ENCODE results near the gene PGBD1. TPM values are rescaled to one million over a fixed set of nuclear protein-coding genes. Genes with fewer than 3 reads are reported as not detected.
A peak's percentile ranks its signal among the peaks of the same experiment; 100 is the strongest.

PGBD1 gene
- polyA plus RNA-seq, 4 donors = 9.6 to 12.3 (median 10.8) TPM

- DNase-seq (ENCODE audit: low read depth in 4 of 4, low spot score in 3 of 4) = peak in 1 of 4 donors; percentile 11
Measured at GRCh38 chr6:28334286-28335039, 53.1 kb downstream of the PGBD1 start.

- peak in 1 of 4 donors; percentile 10 for DNase-seq (ENCODE audit: low read depth in 4 of 4, low spot score in 3 of 4)
Measured at GRCh38 chr6:28335040-28335563, 53.7 kb downstream of the PGBD1 start.

DNA sequence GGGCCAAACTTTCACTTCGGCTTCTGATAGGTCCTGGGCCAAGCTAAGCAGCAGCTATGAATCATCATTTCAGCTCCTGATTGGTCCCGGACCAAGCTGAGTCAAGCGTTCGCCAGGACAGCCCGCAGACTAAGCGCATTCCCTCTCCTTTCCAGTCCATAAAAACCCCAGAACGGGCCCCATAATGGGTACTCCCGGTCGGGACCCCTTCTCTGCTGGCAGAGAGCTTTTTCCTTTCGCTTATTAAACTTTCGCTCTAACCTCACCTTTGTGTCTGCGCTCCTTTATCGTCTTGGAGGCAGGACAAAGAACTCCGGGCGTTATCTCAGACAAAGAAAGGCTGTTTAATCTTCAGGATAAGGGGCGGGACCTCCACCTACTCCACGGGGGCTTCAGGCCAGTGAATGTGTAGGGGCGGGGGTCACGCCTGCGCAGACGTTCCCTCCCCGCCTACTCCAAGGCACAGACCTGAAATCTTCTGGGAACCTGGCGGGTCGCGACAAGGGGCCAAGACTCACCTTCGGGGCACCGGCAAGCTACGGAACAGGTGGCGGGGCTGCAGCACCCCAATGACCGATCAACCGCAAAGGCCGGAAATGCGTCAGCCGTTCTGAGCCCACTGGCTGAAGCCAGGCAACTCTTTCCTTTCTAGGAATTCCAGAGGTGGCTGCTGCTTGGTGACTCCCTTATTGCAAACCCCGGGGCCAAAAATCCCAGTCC lies 54.4 kb downstream of the PGBD1 start, which contains the start of gene ZSCAN31:
TSS of gene ZSCAN31 (minus strand) at position 585 of the 720 bp plus-strand sequence. CDS start 6,465 bp downstream, outside the sequence.
- peak; percentile 95 to 99 (median 96) for DNase-seq (ENCODE audit: low read depth in 4 of 4, low spot score in 3 of 4)

DNA sequence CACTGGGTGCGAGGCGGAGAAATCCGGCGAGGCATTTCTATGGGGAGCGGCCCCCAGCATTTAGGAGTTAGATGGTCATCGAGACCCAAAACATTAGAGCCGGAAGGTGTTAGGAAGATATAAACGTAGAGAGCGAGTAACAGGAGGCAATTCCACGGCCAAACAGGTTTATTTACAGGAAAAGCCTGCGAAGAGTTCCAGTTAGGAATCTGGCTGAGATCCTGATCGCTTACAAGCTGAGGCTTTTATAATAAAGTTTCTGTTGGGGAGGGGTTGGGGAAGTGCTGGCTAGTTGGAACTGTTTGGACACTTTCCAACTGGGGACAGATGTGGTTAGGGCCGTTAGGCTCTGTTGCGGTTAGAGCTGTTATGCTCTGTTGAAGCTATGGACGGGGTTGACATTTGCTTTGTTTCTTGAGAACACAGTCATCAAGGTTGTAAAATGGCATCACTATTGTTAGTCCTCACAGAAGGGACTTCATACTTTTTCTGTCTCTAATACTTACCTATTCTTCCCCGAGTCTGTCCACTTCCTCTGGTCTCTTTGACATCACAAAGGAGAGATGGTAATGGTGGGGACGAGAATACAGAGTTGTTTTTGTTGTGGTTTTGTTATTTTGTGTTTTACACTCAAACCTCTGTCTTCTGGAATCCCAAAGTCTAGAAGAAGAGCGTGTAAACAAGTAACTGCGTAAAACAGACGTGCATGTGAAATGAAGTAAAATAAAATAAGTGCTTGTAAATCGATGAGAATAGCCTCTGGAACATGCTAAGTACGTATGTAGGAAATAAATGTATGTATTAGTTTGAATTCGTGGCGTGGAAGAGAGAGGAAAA lies 55.1 kb downstream of the PGBD1 start:
- DNase-seq (ENCODE audit: low read depth in 4 of 4, low spot score in 3 of 4) = peak in 3 of 4 donors; percentile 71 to 75 (median 74)

DNA sequence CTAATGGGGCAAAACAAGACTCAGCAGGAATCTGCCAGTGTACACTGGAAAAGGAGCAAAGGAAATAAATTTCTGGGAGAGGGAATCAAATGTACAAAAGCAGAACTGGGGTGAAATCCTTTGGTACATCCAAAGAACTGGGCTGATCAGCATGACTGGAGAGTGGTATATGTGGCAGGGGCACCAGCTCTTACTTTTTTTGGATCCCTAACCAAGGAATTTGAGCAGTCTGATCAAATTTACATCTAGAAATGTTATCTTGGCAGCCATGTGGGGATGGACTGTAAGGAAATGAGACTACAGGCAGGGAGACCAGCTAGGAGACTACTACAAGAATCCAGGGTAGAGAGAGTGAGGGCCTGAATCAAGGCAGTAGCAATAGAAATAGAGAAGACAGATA lies 55.7 kb downstream of the PGBD1 start:
- peak in 1 of 4 donors; percentile 10 for DNase-seq (ENCODE audit: low read depth in 4 of 4, low spot score in 3 of 4)

DNA sequence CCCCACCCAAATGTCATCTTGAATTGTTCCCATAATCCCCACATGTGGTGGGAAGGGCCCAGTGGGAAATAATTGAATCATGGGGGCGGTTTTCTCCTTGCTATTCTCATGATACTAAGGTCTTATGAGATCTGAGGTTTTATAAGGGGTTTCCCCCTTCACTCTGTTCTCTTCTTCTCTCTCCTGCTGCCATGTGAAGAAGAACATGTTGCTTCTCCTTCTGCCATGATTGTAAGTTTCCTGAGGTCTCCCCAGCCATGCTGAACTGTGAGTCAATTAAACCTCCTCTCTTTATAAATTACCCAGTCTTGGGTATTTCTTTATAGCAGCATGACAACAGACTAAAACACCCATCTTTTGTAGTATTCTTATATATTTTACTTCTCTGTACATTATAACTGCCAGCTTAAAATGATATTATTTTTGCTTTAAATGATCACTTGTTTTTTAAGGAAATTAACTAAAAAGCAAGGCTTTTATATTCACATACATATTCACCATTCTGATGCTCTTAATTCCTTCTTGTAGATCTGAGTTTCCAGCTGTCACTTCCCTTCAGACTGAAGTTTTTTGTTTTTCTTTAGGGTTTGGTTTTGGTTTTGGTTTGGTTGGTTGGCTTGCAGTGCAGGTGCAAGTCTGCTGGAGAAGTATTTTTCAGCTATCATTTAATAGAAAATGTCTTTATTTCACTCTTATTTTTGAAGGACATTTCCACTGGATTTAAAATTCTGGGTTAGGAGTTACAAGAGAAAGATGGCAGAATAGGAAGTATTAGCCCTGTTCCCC lies 59.1 kb downstream of the PGBD1 start:
- DNase-seq (ENCODE audit: low read depth in 4 of 4, low spot score in 3 of 4) = no peak

DNA sequence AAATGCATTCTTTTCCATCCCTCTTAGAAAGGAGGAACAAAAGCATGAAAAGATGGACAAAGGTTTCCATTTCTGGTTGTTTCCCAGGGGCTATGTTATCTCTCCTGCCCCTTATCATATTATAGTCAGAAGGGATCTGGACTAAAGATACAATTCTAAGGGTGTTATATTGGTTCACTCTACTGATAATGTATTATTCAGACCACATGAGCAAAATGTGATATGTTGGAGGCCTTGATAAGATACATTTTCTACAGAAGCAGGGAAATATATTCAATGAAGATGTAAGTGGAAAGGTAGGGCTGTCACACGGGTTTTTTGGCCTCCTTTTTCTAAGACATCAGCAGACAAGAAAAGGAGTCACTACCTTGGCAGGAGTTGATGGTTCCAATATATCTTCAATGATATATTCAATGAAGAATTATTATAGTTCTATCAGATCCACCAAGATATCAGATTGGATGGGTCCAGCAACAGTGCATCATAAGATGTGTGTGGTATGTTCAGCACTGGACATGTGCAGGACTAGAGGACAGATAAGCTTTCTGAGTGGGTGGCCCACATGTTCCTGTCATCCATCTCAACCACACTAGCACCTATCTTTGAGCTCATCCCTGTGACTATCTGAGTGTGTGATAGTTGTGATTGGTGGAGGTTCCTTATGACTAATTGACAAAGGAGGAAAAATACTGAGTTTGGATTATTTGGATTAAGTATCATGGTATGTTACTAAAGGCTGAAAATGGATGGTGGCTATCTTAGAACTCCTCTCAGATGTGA lies 62.7 kb downstream of the PGBD1 start:
- DNase-seq (ENCODE audit: low read depth in 4 of 4, low spot score in 3 of 4) = no peak

GRCh38 chr6:28345201-28345600 lies 63.8 kb downstream of the PGBD1 start:
- no peak for DNase-seq (ENCODE audit: low read depth in 4 of 4, low spot score in 3 of 4)

DNA sequence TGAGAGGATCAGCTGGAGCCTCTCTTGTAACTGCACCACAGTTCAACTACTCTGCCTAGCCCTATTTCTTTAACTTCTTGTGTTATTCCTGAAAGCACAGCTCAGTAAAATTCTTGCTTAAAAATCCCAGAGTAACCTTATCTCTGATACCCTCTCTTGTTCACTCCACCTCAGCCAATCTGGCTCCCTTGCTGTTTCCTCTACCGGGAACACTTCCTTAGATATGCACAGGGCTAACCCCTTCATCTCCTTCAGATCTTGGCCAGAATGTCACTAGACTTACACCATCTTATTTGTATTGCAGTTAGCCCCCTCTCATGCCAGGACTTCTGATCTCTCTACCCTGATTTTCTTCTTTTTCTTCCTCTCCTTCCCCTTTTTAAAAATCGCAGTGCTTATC lies 65.7 kb downstream of the PGBD1 start:
- no peak for DNase-seq (ENCODE audit: low read depth in 4 of 4, low spot score in 3 of 4)

DNA sequence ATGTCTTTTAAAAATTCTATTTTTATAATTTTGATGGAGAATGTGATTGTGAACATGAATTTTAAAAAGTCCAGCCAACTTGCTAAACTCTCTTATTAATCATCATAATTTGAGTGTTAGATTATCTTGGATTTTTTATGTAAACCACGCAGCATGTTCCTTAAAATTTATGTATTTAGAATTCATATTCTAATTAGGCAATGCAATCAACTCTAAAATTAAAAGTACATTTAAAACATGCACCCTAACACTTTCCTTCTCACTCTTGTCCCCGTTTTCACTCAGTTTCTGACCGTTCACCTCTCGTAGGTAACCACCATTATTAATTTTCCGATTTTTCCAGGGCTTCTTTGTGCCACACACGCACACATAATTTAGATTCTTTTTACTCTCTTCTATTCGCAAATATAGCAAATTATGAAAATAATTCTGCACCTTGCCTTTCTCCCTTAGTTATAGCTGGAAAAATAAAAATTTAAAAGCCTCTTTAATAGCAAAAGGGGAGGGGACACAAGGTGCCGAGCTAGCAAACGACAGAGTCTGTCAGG lies 68.0 kb downstream of the PGBD1 start:
- DNase-seq (ENCODE audit: low read depth in 4 of 4, low spot score in 3 of 4) = no peak

DNA sequence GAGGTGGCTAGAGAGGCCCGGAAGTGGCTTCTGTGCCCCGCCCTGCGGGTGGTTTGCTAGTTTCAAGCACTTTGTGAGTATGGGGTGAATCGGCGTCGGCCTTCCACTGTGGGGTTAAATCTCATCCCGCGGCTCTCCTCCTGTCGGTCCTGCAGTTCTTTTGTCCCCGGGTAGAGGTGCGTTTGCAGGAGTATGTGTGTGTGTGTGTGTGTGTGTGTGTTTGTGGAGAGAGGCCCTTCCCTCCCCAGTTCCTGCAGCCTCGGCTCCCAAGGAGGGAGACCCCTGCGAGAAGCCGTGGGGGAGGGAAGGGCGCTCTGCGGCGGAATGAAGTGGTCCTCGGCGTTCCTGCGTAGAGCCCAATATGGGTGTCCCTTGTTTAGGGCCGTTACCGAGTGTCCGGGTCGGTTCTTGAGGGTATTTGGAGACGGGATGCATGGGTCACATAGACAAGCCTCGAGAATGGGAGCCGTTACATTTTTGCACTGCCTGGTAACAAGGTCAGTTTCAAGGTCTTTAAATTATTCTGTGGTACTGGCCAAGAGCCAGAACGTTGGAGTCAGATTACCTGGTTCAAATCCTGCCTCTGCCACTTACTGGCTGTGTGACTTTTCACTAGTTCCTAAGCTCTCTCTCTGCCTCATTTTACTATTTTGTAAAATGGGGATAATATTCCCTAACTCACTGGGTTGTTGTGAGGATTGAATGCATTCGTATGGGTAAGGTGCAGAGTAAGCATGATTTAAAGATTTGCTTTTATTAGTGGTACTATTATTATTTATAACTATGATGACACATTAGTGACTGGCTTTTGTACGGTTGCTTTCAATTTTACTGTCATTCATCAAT lies 68.7 kb downstream of the PGBD1 start, which contains the start of gene ZKSCAN3:
TSS of gene ZKSCAN3 (plus strand) at position 56 of the 846 bp plus-strand sequence. CDS start 9,640 bp downstream, outside the sequence.
- peak in 3 of 4 donors; percentile 70 to 82 (median 79) for DNase-seq (ENCODE audit: low read depth in 4 of 4, low spot score in 3 of 4)

- no peak for DNase-seq (ENCODE audit: low read depth in 4 of 4, low spot score in 3 of 4)
Measured at GRCh38 chr6:28351087-28351486, 69.7 kb downstream of the PGBD1 start.

DNA sequence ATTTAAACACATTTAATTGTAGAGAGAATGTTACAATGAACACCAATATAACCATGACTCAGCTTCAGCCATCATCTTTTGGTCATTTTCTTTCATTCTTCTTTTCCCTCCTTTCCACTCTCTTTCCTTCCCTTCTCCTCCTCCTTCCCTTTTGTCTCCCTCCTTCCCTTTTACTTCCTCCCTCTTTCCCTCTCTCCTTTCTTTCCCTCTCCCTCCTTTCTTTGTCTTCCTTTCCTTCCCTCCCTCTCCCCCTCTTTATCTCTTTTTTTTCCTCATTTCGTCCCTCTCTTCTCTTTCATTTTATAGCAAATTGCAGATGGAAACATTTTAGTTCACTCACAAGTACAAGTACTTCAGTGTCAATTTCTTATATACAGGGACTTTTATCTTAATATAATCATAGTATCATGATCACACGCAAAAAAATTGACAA lies 70.1 kb downstream of the PGBD1 start:
- no peak for DNase-seq (ENCODE audit: low read depth in 4 of 4, low spot score in 3 of 4)

Other genes with a start within 250 kb of the PGBD1 start
- gene ZNF165, start 201.0 kb upstream of the PGBD1 start, polyA plus RNA-seq (ENCODE audit: insufficient read length in 4 of 4) = 1 to 10 TPM in 3 of 4 donors, under 1 TPM in 1; 0.97 to 5.1 (median 4.3) TPM
- gene ZSCAN16, start 157.0 kb upstream of the PGBD1 start, polyA plus RNA-seq (ENCODE audit: insufficient read length in 4 of 4) = 10 to 100 TPM in 3 of 4 donors, 1 to 10 TPM in 1; 6.5 to 14.0 (median 10.8) TPM
- 10 to 100 TPM; 38.5 to 45.6 (median 42.0) TPM for gene ZKSCAN8, start 139.7 kb upstream of the PGBD1 start, polyA plus RNA-seq (ENCODE audit: insufficient read length in 4 of 4)
- 10 to 100 TPM; 27.7 to 38.5 (median 30.7) TPM for gene ZSCAN9, start 56.3 kb upstream of the PGBD1 start, polyA plus RNA-seq (ENCODE audit: insufficient read length in 4 of 4)
- 10 to 100 TPM; 10.6 to 12.2 (median 11.8) TPM for gene ZKSCAN4, start 29.3 kb upstream of the PGBD1 start, polyA plus RNA-seq (ENCODE audit: insufficient read length in 4 of 4)
- 1 to 10 TPM in 3 of 4 donors, under 1 TPM in 1; 0.91 to 3.0 (median 2.3) TPM for gene NKAPL, start 22.3 kb upstream of the PGBD1 start, polyA plus RNA-seq (ENCODE audit: insufficient read length in 4 of 4)
- gene ZSCAN26, start 14.4 kb upstream of the PGBD1 start, polyA plus RNA-seq (ENCODE audit: insufficient read length in 4 of 4) = 10 to 100 TPM; 36.4 to 40.3 (median 37.8) TPM
- gene ZSCAN31, start 54.6 kb downstream of the PGBD1 start, polyA plus RNA-seq (ENCODE audit: insufficient read length in 4 of 4) = 10 to 100 TPM in 3 of 4 donors, 1 to 10 TPM in 1; 9.1 to 11.0 (median 10.5) TPM
- gene ZKSCAN3, start 68.4 kb downstream of the PGBD1 start, polyA plus RNA-seq (ENCODE audit: insufficient read length in 4 of 4) = 10 to 100 TPM in 2 of 4 donors, 1 to 10 TPM in 2; 8.8 to 12.2 (median 10.4) TPM
- 10 to 100 TPM; 10.9 to 16.8 (median 15.0) TPM for gene ZSCAN12, start 118.2 kb downstream of the PGBD1 start, polyA plus RNA-seq (ENCODE audit: insufficient read length in 4 of 4)
- gene ZSCAN23, start 161.9 kb downstream of the PGBD1 start, polyA plus RNA-seq (ENCODE audit: insufficient read length in 4 of 4) = 10 to 100 TPM; 13.1 to 17.8 (median 15.3) TPM
- gene GPX6, start 234.2 kb downstream of the PGBD1 start, polyA plus RNA-seq (ENCODE audit: insufficient read length in 4 of 4) = not detected
- gene GPX5, start 244.3 kb downstream of the PGBD1 start, polyA plus RNA-seq (ENCODE audit: insufficient read length in 4 of 4) = not detected

All from left renal pelvis (tissue), 4 donors.